Activated naive CD4-positive, alpha-beta T cell treated with anti-CD3 and anti-CD28 coated beads, Interleukin-2, amount 10 ng/mL, durations not matched to agents 7 days and 5 days (primary cell): ENCODE measurements around the gene ENOSF1.
A peak's percentile ranks its signal among the peaks of the same experiment; 100 is the strongest.

Experiments used
- CTCF ChIA-PET: fragments of 350-600 bp; sonication (Branson Sonifier 250); formaldehyde crosslinking; loops from one replicate; lab custom pipeline; 2021; ENCODE audit warnings: antibody characterized with exemption; lab: Charles Lee
- DNase-seq: peaks from one replicate; pipeline ENCODE4 v3.0.0-alpha.2; 2020
- H3K27ac Mint-ChIP-seq: one replicate; pipeline ENCODE4 v1.8.0; 2021; ENCODE audit warnings: mild to moderate bottlenecking, moderate library complexity, mixed read lengths
- H3K27me3 Mint-ChIP-seq: one replicate; pipeline ENCODE4 v1.8.0; 2021; ENCODE audit warnings: mild to moderate bottlenecking, mixed read lengths
- H3K36me3 Mint-ChIP-seq: one replicate; pipeline ENCODE4 v1.8.0; 2021; ENCODE audit warnings: mixed read lengths
- H3K4me1 Mint-ChIP-seq: one replicate; pipeline ENCODE4 v1.8.0; 2021; ENCODE audit warnings: mixed read lengths
- H3K4me3 Mint-ChIP-seq: one replicate; pipeline ENCODE4 v1.8.0; 2021; ENCODE audit warnings: mild to moderate bottlenecking, moderate library complexity, mixed read lengths
- H3K9me3 Mint-ChIP-seq: one replicate; pipeline ENCODE4 v1.8.0; 2021; ENCODE audit warnings: mixed read lengths

The ENOSF1 gene

DNA sequence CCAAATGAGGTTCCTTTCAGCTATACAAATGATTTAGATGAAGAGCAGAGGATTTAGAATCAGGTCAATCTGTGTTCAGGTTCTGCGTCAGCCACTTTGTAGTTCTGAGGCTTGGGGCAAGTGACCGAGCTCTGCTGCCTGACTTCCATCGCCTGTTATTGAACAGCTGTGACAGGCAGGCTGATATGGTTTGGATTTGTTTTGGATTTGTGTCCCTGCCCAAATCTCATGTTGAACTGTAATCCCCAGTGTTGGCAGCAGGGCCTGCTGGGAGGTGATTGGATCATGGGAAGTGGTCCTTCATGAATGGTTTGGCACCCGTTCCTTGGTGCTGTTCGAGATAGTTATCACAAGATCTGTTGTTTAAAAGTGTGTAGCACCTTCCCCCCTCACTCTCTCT is 36.4 kb downstream of the ENOSF1 start:
- peaks cover 5% of the 10 kb centered on the region for H3K4me1 Mint-ChIP-seq
- no peaks in the 10 kb centered on the region for H3K9me3 Mint-ChIP-seq
- H3K27ac Mint-ChIP-seq, result peak overlapping the region; percentile 71
- DNase-seq, result no peak
- no peak overlapping the region for H3K4me3 Mint-ChIP-seq
- H3K27me3 Mint-ChIP-seq, result no peaks in the 10 kb centered on the region
- CTCF ChIA-PET, result interaction anchor here (1.3 kb wide), 1 partner anchor 51 kb away, joined by 4 read pairs; no protein-coding TSS in a partner anchor
- peaks cover 55% of the 10 kb centered on the region for H3K36me3 Mint-ChIP-seq

DNA sequence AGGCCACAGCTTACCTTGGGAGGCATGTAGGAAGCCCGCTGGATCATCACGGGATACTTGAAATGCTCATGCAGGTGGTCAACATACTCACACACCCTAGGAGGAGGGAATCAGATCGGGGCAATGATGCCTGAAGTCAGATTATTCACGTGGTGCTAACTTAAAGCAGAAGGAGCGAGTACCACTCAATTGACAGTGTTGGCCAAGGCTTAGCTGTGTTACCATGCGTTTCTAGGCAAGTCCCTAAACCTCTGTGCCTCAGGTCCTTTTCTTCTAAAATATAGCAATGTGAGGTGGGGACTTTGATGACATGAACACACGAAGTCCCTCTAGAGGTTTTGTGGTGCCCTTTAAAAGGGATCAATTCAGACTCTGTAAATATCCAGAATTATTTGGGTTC is 37.1 kb downstream of the ENOSF1 start:
- Mint-ChIP-seq H3K27me3 (no peaks in the 10 kb centered on the region), H3K4me1 (peaks cover 3% of the 10 kb centered on the region), H3K36me3 (peaks cover 60% of the 10 kb centered on the region), H3K27ac (no peak overlapping the region), H3K9me3 (no peaks in the 10 kb centered on the region), H3K4me3 (no peak overlapping the region)
- CTCF ChIA-PET, result interaction anchor here (1.3 kb wide), 1 partner anchor 51 kb away, joined by 4 read pairs; no protein-coding TSS in a partner anchor
- DNase-seq, result no peak

DNA sequence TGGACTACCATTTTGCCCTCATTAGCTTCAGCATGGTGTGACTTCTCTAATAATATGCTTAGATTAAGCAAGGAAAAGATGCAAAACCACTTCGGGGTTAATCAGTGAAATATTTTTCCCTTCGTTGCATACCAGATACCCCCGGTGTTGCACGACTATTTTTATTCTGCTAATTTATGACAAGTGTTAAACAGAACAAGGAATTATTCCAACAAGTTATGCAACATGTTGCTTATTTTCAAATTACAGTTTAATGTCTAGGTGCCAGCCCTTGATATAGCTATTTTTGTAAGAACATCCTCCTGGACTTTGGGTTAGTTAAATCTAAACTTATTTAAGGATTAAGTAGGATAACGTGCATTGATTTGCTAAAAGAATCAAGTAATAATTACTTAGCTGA is 38.7 kb downstream of the ENOSF1 start:
- Mint-ChIP-seq H3K36me3 (peaks cover 61% of the 10 kb centered on the region), H3K27me3 (no peaks in the 10 kb centered on the region), H3K9me3 (no peaks in the 10 kb centered on the region), H3K4me3 (no peak overlapping the region), H3K4me1 (peaks cover 2% of the 10 kb centered on the region), H3K27ac (no peak overlapping the region)
- DNase-seq, result no peak
- CTCF ChIA-PET, result interaction anchor here (1.2 kb wide), 1 partner anchor 48 kb away, joined by 3 read pairs; no protein-coding TSS in a partner anchor

DNA sequence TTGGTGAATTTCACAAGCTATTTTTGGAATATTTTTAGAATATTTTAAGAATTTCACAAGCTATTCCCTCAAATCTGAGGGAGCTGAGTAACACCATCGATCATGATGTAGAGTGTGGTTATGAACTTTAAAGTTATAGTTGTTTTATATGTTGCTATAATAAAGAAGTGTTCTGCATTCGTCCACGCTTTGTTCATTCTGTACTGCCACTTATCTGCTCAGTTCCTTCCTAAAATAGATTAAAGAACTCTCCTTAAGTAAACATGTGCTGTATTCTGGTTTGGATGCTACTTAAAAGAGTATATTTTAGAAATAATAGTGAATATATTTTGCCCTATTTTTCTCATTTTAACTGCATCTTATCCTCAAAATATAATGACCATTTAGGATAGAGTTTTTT is 39.1 kb downstream of the ENOSF1 start:
- H3K9me3 Mint-ChIP-seq, result no peaks in the 10 kb centered on the region
- CTCF ChIA-PET, result interaction anchor here (0.7 to 1.2 kb wide), 2 partner anchors 13 to 47 kb away, joined by 3 read pairs; no protein-coding TSS in a partner anchor
- no peak for DNase-seq

DNA sequence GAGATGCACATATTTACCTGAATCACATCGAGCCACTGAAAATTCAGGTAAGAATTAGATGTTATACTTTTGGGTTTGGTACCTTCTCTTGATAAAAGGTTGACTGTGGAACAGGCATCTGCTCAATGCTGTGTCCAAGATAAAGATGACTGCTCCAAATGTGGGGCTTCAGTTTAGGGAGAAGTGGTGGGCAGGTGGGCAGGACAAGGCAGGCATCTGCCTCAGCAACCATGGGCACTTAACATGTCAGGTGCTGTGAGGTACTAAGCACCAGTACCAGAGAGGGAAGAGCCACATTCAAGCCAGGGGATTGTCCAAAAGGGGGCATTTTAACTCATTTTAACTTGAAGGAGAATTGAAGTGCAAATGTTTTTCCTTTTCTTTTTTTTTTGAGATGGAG is 41.0 kb downstream of the ENOSF1 start:
- no peak for DNase-seq
- Mint-ChIP-seq H3K27me3 (no peaks in the 10 kb centered on the region), H3K4me3 (no peak overlapping the region), H3K36me3 (peaks cover 68% of the 10 kb centered on the region), H3K9me3 (no peaks in the 10 kb centered on the region), H3K27ac (peak overlapping the region; percentile 64), H3K4me1 (peaks cover 16% of the 10 kb centered on the region)
- CTCF ChIA-PET, result interaction anchor here (1.1 kb wide), 1 partner anchor 46 kb away, joined by 8 read pairs; no protein-coding TSS in a partner anchor

More for the DNA sequence above, 39.1 kb downstream of the ENOSF1 start:
- Mint-ChIP-seq H3K4me3 (no peak overlapping the region), H3K36me3 (peaks cover 66% of the 10 kb centered on the region), H3K27me3 (no peaks in the 10 kb centered on the region), H3K27ac (no peak overlapping the region), H3K4me1 (peaks cover 5% of the 10 kb centered on the region)

DNA sequence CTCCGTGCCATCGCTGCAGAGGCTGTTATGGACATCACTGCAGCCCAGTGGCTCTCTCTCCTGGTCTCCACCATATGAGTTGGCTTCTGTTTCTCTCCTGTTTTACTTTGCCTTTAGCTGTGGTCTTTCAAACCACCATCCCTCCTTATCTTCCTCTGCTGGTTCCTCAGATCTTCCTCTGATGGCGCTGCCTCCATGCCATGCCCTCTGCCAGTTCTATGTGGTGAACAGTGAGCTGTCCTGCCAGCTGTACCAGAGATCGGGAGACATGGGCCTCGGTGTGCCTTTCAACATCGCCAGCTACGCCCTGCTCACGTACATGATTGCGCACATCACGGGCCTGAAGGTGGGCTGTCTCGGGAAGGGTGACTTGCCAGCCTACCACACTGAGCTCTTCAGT is 41.9 kb downstream of the ENOSF1 start:
- no peak overlapping the region for H3K4me3 Mint-ChIP-seq
- CTCF ChIA-PET, result interaction anchor here (0.9 to 1.1 kb wide), 3 partner anchors 13 to 45 kb away, joined by 3 to 8 read pairs (median 3); partner anchors contain the start of gene TYMS
- H3K9me3 Mint-ChIP-seq, result no peaks in the 10 kb centered on the region
- H3K27ac Mint-ChIP-seq, result peak overlapping the region; percentile 53
- peaks cover 68% of the 10 kb centered on the region for H3K36me3 Mint-ChIP-seq
- DNase-seq, result no peak
- H3K4me1 Mint-ChIP-seq, result peaks cover 24% of the 10 kb centered on the region
- no peaks in the 10 kb centered on the region for H3K27me3 Mint-ChIP-seq

DNA sequence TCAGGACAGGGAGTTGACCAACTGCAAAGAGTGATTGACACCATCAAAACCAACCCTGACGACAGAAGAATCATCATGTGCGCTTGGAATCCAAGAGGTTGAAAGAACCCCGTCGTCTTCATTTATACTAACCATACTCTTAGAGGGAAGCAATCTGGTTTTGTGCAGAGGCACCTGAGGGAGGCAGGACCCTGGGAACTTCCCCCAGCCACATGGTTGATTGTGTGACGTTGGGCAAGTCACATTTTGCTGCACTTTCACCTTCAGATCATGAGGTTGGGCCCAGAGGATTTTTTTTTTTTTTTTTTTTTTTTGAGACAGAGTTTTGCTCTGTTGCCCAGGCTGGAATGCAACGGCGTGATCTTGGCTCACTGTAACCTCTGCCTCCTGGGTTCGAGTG is 43.4 kb downstream of the ENOSF1 start:
- Mint-ChIP-seq H3K27ac (peak overlapping the region; percentile 37), H3K9me3 (no peaks in the 10 kb centered on the region), H3K4me1 (peaks cover 25% of the 10 kb centered on the region), H3K27me3 (no peaks in the 10 kb centered on the region), H3K4me3 (no peak overlapping the region), H3K36me3 (peaks cover 62% of the 10 kb centered on the region)
- CTCF ChIA-PET, result interaction anchor here (2.0 kb wide), 1 partner anchor 44 kb away, joined by 5 read pairs; no protein-coding TSS in a partner anchor
- no peak for DNase-seq

DNA sequence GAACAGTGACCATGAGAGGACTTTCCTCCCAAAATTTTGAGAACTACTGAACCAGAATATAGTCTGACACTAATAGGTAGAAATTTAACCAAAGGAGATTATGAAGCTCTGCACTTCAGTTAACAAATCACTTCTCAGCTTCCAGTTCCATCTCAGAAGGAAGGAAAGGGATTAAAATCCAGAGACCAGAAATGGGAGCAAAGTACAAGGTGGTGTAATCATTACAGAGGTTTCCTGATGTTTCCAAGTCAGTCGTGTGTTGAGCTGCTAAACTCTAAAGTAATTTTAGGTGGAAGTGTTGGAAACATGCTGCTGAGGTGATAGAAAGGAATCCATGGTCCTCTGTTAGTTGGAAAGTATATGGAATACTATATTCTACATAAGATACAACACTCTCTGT is 44.2 kb downstream of the ENOSF1 start:
- H3K4me1 Mint-ChIP-seq, result peaks cover 28% of the 10 kb centered on the region
- H3K4me3 Mint-ChIP-seq, result no peak overlapping the region
- H3K27ac Mint-ChIP-seq, result peak overlapping the region; percentile 39
- H3K36me3 Mint-ChIP-seq, result peaks cover 66% of the 10 kb centered on the region
- no peak for DNase-seq
- H3K27me3 Mint-ChIP-seq, result no peaks in the 10 kb centered on the region
- CTCF ChIA-PET, result interaction anchor here (0.9 to 2.0 kb wide), 2 partner anchors 10 to 43 kb away, joined by 5 to 6 read pairs; no protein-coding TSS in a partner anchor
- no peaks in the 10 kb centered on the region for H3K9me3 Mint-ChIP-seq

DNA sequence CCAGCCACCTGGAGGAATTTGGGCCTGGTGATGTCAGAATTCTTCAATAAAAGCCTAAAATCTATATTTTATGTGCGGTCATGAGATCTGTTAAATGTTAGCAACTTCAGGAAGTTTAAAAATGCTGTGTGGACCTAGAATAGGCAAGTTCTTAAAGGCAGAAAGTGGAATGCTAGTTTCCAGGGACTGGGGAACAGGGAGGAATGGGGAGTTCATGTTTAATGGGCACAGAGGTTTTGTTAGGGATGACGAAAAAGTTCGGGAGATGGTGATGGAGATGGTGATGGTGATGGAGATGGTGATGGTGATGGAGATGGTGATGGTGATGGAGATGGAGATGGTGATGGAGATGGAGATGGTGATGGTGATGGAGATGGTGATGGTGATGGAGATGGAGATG is 45.8 kb downstream of the ENOSF1 start:
- H3K4me3 Mint-ChIP-seq, result no peak overlapping the region
- peaks cover 5% of the 10 kb centered on the region for H3K9me3 Mint-ChIP-seq
- CTCF ChIA-PET, result interaction anchor here (0.9 to 1.3 kb wide), 3 partner anchors 42 to 165 kb away, joined by 3 to 5 read pairs (median 3); no protein-coding TSS in a partner anchor
- H3K36me3 Mint-ChIP-seq, result peaks cover 67% of the 10 kb centered on the region
- H3K27ac Mint-ChIP-seq, result no peak overlapping the region
- no peaks in the 10 kb centered on the region for H3K27me3 Mint-ChIP-seq
- H3K4me1 Mint-ChIP-seq, result peaks cover 31% of the 10 kb centered on the region
- DNase-seq, result no peak

DNA sequence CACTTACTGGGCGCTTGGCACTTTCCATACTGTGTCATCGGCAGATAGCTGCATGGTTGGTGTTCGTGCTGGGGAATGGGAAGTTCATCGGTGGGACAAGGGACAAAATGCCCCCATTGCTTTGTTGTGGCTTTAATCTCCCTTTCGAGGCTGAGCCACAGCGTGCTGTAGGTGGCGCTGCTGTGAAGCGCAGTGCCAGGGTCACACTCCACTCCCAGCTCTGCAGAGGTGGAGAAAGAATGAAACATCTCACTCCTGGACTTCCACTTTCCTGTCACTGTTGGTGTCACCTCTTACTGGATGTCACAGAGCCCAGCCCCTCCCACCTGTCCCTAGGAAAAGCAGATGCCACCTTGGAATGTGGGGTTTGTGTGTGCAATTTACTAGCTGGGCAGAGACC is 46.3 kb downstream of the ENOSF1 start:
- Mint-ChIP-seq H3K4me1 (peaks cover 35% of the 10 kb centered on the region), H3K27ac (no peak overlapping the region), H3K36me3 (peaks cover 67% of the 10 kb centered on the region), H3K27me3 (no peaks in the 10 kb centered on the region), H3K4me3 (no peak overlapping the region), H3K9me3 (peaks cover 9% of the 10 kb centered on the region)
- peak; percentile 33 for DNase-seq
- CTCF ChIA-PET, result interaction anchor here (0.9 to 1.3 kb wide), 3 partner anchors 41 to 166 kb away, joined by 3 to 5 read pairs (median 3); no protein-coding TSS in a partner anchor

DNA sequence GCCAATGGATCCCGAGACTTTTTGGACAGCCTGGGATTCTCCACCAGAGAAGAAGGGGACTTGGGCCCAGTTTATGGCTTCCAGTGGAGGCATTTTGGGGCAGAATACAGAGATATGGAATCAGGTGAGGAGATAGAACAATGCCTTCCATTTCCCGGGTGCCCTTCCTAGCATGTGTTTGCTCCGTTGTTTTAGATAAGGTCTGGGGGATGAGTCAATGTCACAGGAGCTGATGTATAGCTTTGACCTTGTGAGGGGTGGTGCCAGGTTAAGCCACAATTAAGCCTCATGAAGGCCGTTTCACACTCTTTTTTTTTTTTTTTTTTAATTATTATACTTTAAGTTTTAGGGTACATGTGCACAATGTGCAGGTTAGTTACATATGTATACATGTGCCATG is 50.2 kb downstream of the ENOSF1 start:
- no peak overlapping the region for H3K27ac Mint-ChIP-seq
- no peak for DNase-seq
- peaks cover 60% of the 10 kb centered on the region for H3K36me3 Mint-ChIP-seq
- H3K4me3 Mint-ChIP-seq, result no peak overlapping the region
- no peaks in the 10 kb centered on the region for H3K27me3 Mint-ChIP-seq
- H3K9me3 Mint-ChIP-seq, result peaks cover 9% of the 10 kb centered on the region
- H3K4me1 Mint-ChIP-seq, result peaks cover 46% of the 10 kb centered on the region
- CTCF ChIA-PET, result interaction anchor here (0.6 kb wide), 1 partner anchor 39 kb away, joined by 3 read pairs; no protein-coding TSS in a partner anchor

DNA sequence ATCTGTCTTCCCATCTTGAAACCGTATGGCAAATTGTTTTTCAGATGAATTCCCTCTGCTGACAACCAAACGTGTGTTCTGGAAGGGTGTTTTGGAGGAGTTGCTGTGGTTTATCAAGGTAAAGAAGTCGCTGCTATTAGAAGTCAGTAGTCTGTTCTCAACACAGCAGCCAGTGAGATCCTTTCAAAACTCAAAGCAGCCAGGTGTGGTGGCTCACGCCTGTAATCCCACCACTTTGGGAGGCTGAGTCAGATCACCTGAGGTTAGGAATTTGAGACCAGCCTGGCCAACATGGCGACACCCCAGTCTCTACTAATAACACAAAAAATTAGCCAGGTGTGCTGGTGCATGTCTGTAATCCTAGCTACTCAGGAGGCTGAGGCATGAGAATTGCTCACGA is 52.8 kb downstream of the ENOSF1 start:
- Mint-ChIP-seq H3K27ac (peak overlapping the region; percentile 91), H3K4me1 (peaks cover 51% of the 10 kb centered on the region), H3K27me3 (peaks cover 5% of the 10 kb centered on the region), H3K9me3 (peaks cover 9% of the 10 kb centered on the region), H3K36me3 (peaks cover 54% of the 10 kb centered on the region), H3K4me3 (peak overlapping the region; percentile 93)
- DNase-seq, result no peak
- CTCF ChIA-PET, result interaction anchor here (1.2 kb wide), 1 partner anchor 61 kb away, joined by 3 read pairs; no protein-coding TSS in a partner anchor

DNA sequence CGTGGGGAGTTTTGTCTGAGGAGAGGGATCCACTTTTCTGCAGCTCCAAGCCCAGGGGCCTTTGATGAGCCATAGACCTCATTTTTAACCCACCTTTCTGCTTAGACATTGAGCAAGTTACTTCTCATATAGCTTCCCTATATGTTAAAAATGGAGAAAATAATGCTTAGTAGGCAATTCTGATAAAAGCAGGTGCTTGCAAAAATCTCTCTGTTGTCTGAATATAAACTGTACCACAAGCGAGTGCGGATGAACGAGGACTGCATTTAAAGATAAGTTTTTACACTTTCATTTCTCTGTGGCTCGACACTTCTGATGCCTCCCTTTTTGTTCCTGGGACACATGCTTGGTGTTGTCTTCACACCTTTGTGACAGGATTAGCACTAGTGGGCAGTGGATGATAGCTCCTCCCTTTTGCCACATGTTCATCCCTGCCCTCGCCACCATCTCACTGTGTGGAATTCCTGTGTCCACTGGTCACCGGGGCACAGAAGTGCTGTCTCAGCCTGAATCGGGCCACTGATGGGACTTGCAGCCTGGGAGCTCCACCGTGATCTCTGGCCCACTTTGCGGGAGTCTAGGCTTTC is 53.4 kb downstream of the ENOSF1 start:
- no peak for DNase-seq
- peaks cover 5% of the 10 kb centered on the region for H3K27me3 Mint-ChIP-seq
- peaks cover 49% of the 10 kb centered on the region for H3K4me1 Mint-ChIP-seq
- peak overlapping the region; percentile 93 for H3K4me3 Mint-ChIP-seq
- peaks cover 9% of the 10 kb centered on the region for H3K9me3 Mint-ChIP-seq
- H3K36me3 Mint-ChIP-seq, result peaks cover 53% of the 10 kb centered on the region
- CTCF ChIA-PET, result interaction anchor here (1.2 to 2.6 kb wide), 5 partner anchors 9 to 172 kb away, joined by 3 to 18 read pairs (median 6); partner anchors contain the start of gene ENOSF1
- H3K27ac Mint-ChIP-seq, result peak overlapping the region; percentile 91
